ENCODE results near the gene SUCLG2.

DNA sequence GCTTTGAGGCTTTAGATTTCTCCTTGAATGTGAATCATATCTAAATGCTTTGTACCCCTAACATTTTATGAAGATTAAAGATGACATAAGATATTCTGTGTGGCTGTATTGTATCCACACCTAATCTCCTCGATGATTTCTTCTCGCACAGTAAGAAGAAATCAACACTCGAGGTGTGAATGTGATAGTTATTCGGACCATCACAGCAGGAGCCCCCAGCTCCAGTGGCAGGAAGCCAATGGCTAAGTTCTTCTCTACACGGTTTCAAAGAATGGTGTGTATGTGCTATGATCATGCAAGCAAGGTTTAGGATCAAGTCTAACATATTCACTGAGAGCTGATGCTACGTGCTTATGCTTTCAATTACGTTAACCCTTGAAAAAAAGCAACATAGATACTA is 271.0 kb downstream of the SUCLG2 start:
- TF ChIP-seq, protein P1, sequence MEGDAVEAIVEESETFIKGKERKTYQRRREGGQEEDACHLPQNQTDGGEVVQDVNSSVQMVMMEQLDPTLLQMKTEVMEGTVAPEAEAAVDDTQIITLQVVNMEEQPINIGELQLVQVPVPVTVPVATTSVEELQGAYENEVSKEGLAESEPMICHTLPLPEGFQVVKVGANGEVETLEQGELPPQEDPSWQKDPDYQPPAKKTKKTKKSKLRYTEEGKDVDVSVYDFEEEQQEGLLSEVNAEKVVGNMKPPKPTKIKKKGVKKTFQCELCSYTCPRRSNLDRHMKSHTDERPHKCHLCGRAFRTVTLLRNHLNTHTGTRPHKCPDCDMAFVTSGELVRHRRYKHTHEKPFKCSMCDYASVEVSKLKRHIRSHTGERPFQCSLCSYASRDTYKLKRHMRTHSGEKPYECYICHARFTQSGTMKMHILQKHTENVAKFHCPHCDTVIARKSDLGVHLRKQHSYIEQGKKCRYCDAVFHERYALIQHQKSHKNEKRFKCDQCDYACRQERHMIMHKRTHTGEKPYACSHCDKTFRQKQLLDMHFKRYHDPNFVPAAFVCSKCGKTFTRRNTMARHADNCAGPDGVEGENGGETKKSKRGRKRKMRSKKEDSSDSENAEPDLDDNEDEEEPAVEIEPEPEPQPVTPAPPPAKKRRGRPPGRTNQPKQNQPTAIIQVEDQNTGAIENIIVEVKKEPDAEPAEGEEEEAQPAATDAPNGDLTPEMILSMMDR (IDR thresholded peaks at IDR 0.05) = no peak
- TF ChIP-seq POLR2A (IDR thresholded peaks at IDR 0.05) = no peak
